Measurements from ENCODE around the gene ADGRF1. TPM values are rescaled to one million over a fixed set of nuclear protein-coding genes. Genes with fewer than 3 reads are reported as not detected.

Gene ADGRF1
- total RNA-seq, 1 donor from 2014 or later: not detected

DNA sequence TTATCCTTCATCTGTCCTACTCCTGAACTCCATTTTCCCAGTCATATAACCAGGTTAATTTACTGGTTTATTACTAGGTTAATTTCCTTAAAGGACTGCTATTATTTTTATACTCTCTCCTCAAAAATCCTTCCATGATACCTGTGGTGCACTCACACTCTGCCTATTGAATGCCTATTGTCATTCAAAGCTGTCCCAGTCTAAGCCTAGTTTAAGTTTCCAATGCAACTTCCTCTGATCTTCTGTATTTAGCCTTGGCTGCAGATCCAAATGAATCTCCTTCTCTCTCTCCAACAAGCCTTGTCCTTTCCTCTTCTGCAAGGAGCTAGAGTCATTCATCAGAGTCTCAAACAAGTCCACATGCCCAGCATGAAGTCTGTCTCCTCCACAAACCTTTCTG is 79.1 kb downstream of the ADGRF1 start:
- H3K9me3 Mint-ChIP-seq (ENCODE audit: unreplicated experiment): no peaks in the 10 kb centered on the region
- no peaks in the 10 kb centered on the region for H3K4me1 Mint-ChIP-seq (ENCODE audit: unreplicated experiment)
- H3K27ac Mint-ChIP-seq (ENCODE audit: unreplicated experiment): no peak overlapping the region
- TF ChIP-seq, protein P1, sequence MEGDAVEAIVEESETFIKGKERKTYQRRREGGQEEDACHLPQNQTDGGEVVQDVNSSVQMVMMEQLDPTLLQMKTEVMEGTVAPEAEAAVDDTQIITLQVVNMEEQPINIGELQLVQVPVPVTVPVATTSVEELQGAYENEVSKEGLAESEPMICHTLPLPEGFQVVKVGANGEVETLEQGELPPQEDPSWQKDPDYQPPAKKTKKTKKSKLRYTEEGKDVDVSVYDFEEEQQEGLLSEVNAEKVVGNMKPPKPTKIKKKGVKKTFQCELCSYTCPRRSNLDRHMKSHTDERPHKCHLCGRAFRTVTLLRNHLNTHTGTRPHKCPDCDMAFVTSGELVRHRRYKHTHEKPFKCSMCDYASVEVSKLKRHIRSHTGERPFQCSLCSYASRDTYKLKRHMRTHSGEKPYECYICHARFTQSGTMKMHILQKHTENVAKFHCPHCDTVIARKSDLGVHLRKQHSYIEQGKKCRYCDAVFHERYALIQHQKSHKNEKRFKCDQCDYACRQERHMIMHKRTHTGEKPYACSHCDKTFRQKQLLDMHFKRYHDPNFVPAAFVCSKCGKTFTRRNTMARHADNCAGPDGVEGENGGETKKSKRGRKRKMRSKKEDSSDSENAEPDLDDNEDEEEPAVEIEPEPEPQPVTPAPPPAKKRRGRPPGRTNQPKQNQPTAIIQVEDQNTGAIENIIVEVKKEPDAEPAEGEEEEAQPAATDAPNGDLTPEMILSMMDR (IDR thresholded peaks at IDR 0.05): no peak
- H3K4me3 Mint-ChIP-seq (ENCODE audit: unreplicated experiment): no peak overlapping the region
- H3K36me3 Mint-ChIP-seq (ENCODE audit: unreplicated experiment): no peaks in the 10 kb centered on the region
- no peak for DNase-seq (ENCODE audit: extremely low spot score, unreplicated experiment)
- H3K27me3 Mint-ChIP-seq (ENCODE audit: unreplicated experiment): peaks cover 5% of the 10 kb centered on the region

DNA sequence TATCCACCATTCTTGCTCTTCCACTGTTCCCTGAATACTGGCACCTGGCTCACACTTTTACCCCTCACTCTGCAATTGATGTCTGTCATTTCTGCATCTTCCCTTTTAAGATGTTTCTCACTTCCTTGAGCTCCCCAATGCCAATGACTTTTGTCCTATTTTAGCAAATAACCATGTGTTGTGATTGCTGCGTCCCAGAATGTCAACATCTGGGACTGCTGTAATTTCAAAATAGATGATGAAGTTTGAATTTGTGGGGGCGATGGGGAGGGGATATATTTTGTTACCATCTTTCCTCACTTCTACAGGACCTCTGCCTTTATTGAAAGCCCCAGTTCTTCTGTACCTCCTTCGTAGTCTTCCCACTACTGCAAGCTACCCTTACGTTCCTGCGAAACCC is 80.4 kb downstream of the ADGRF1 start:
- no peaks in the 10 kb centered on the region for H3K4me1 Mint-ChIP-seq (ENCODE audit: unreplicated experiment)
- no peak overlapping the region for H3K27ac Mint-ChIP-seq (ENCODE audit: unreplicated experiment)
- no peaks in the 10 kb centered on the region for H3K36me3 Mint-ChIP-seq (ENCODE audit: unreplicated experiment)
- H3K9me3 Mint-ChIP-seq (ENCODE audit: unreplicated experiment): no peaks in the 10 kb centered on the region
- H3K4me3 Mint-ChIP-seq (ENCODE audit: unreplicated experiment): no peak overlapping the region
- peaks cover 7% of the 10 kb centered on the region for H3K27me3 Mint-ChIP-seq (ENCODE audit: unreplicated experiment)
- no peak for DNase-seq (ENCODE audit: extremely low spot score, unreplicated experiment)
- TF ChIP-seq, protein P1 (IDR thresholded peaks at IDR 0.05): no peak

DNA sequence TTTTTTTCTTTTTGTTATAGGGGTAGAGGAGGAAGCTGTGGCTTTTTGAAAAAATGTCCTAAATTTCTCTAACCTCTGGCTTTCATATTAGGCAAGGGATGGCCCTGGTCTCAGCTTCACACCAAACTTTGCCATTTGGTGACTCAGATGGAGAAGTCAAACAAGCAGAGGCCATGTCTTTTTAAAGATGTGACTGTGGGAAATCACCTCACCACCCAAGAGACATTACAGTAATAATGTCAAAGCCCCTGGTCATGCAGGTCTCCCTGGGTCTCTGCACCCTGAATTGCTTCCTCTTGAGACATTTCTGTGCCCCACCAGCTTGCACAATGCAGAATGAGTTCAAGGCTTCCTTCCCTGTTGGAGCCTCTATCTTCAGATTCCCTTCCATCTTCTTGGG is 80.9 kb downstream of the ADGRF1 start:
- no peaks in the 10 kb centered on the region for H3K4me1 Mint-ChIP-seq (ENCODE audit: unreplicated experiment)
- H3K9me3 Mint-ChIP-seq (ENCODE audit: unreplicated experiment): no peaks in the 10 kb centered on the region
- TF ChIP-seq, protein P1 (IDR thresholded peaks at IDR 0.05): no peak
- no peak overlapping the region for H3K4me3 Mint-ChIP-seq (ENCODE audit: unreplicated experiment)
- no peak overlapping the region for H3K27ac Mint-ChIP-seq (ENCODE audit: unreplicated experiment)
- H3K36me3 Mint-ChIP-seq (ENCODE audit: unreplicated experiment): no peaks in the 10 kb centered on the region
- peaks cover 9% of the 10 kb centered on the region for H3K27me3 Mint-ChIP-seq (ENCODE audit: unreplicated experiment)
- DNase-seq (ENCODE audit: extremely low spot score, unreplicated experiment): no peak

DNA sequence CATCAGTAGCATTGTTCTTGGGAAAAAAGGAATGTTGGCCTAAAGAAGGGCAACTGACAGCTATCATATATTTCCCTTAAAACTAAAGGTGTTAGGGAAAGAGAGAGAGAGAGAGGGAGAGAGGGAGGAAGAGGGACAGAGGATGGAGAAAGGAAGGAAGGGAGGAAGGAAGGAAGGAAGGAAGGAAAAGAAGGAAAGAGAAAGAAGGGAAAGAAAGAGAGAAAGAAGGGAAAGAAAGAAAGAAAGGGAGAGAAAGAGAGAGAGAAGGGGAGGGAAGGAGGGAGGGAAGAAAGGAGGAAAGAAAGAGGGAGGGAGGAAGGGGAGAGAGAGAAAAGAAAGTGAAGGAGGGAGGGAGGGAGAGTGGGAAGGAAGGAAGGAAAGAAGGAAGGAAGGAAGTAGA is 82.7 kb downstream of the ADGRF1 start:
- H3K36me3 Mint-ChIP-seq (ENCODE audit: unreplicated experiment): no peaks in the 10 kb centered on the region
- TF ChIP-seq, protein P1 (IDR thresholded peaks at IDR 0.05): no peak
- no peak overlapping the region for H3K4me3 Mint-ChIP-seq (ENCODE audit: unreplicated experiment)
- no peaks in the 10 kb centered on the region for H3K4me1 Mint-ChIP-seq (ENCODE audit: unreplicated experiment)
- no peak for DNase-seq (ENCODE audit: extremely low spot score, unreplicated experiment)
- peaks cover 12% of the 10 kb centered on the region for H3K27me3 Mint-ChIP-seq (ENCODE audit: unreplicated experiment)
- no peaks in the 10 kb centered on the region for H3K9me3 Mint-ChIP-seq (ENCODE audit: unreplicated experiment)
- no peak overlapping the region for H3K27ac Mint-ChIP-seq (ENCODE audit: unreplicated experiment)

DNA sequence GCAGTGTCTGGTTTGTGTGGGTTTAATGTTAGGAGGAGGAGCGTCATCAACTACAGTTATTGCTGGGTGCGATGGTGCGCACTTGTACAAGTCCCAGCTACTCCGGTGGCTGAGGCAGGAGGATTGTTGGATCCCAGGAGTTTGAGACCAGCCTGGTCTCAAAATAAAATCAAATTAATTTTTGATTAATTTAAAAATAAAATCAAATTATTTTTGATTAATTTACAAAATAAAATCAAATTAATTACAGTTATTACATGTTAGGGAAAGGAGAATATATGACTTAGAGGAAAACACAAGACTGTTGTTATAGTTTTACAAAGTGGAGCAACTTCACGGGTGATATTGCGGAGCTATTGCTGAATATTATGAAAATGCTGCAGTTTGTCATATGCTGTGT is 85.7 kb downstream of the ADGRF1 start:
- no peak overlapping the region for H3K27ac Mint-ChIP-seq (ENCODE audit: unreplicated experiment)
- peaks cover 12% of the 10 kb centered on the region for H3K27me3 Mint-ChIP-seq (ENCODE audit: unreplicated experiment)
- H3K4me3 Mint-ChIP-seq (ENCODE audit: unreplicated experiment): no peak overlapping the region
- TF ChIP-seq, protein P1 (IDR thresholded peaks at IDR 0.05): no peak
- DNase-seq (ENCODE audit: extremely low spot score, unreplicated experiment): no peak
- H3K4me1 Mint-ChIP-seq (ENCODE audit: unreplicated experiment): no peaks in the 10 kb centered on the region
- no peaks in the 10 kb centered on the region for H3K9me3 Mint-ChIP-seq (ENCODE audit: unreplicated experiment)
- no peaks in the 10 kb centered on the region for H3K36me3 Mint-ChIP-seq (ENCODE audit: unreplicated experiment)
